ENCODE results near the gene FOXA3. TPM values are rescaled to one million over a fixed set of nuclear protein-coding genes. Genes with fewer than 3 reads are reported as not detected.
A peak's percentile ranks its signal among the peaks of the same experiment; 100 is the strongest.

The FOXA3 gene
- total and polyA plus RNA-seq, 2 donors (not counting 3 experiments of a cell fraction or from before 2014, with no cell fraction given), result 0.06 TPM; not detected in 1

DNA sequence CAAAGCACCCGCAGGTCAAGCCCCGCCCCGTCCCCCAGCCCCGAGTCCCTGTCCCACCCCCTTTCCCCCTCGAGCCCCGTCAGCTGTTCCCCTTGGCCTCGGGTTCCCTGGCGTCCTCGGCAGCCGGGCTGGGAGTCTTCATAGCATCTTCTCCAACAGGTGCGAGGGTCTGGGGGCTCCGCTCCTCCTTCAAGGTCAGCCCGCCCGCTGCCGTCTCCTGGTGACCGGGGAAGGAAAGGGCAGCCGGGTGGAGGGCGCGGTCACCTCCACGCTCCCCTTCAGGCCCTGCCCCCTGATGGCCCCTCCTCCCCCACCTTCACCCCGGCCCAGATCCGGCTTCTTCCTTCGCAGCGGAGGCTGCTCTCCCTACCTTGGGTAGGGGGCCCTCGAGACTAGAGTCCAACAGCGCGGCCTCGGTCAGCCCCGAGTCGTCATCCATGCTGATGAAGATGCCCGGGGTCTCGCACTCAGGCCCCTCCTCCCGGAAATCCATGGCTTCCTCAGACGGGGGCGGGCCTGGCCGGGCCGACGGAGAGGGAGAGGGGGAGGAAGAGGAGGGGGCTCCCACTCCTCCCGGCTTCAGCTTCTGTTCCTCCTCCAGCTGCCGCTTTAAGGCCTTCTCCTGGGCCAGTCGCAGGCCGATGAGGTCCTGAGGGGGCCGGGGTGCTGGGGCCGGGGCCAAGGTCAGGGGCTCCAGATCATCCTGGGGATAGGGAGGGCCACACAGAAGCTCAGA, 48.5 kb upstream of the FOXA3 start:
- no peak overlapping the region for H3K27ac ChIP-seq (ENCODE audit: insufficient read depth, low read depth, low read length)
- intact Hi-C loops (cut with micrococcal nuclease) (loop anchor here (5.0 kb wide), 1 partner anchor 182 kb away; the partner anchor contains the start of gene CCDC61), dilution Hi-C loops (cut with MboI; ENCODE audit: extremely low pct_ligation_motif_present, low sequenced_read_pairs) (no loop called here)
- POLR2A ChIA-PET, result interaction anchor here (0.6 kb wide), 1 partner anchor 9 kb away, joined by 11 read pairs; no protein-coding TSS in a partner anchor
- DNase-seq (ENCODE audit: low read depth, low spot score), result peak; percentile 44
- BruUV-seq (replicated peaks), result TSS peak; percentile 29
- H3K4me2 ChIP-seq (ENCODE audit: insufficient read depth, low read length), result peak overlapping the region; percentile 19
- H3K9me3 ChIP-seq (replicated peaks; ENCODE audit: control insufficient read depth, insufficient read depth, low read length), result no peaks in the 10 kb centered on the region
- H3K9ac ChIP-seq (replicated peaks; ENCODE audit: extremely low read depth, insufficient read depth, low read length), result no peak overlapping the region
- H3K79me2 ChIP-seq (ENCODE audit: control insufficient read depth, insufficient read depth, low read length), result no peaks in the 10 kb centered on the region
- FAIRE-seq, result peak; percentile 76
- H4K20me1 ChIP-seq (replicated peaks; ENCODE audit: control insufficient read depth, extremely low read depth, insufficient read depth, low read length), result no peaks in the 10 kb centered on the region
- H2AFZ ChIP-seq (ENCODE audit: low read depth, low read length), result peak overlapping the region; percentile 29
- H3K4me1 ChIP-seq (ENCODE audit: control insufficient read depth, extremely low read depth, insufficient read depth, low read length), result peaks cover 20% of the 10 kb centered on the region
- no peaks in the 10 kb centered on the region for H3K9me1 ChIP-seq (replicated peaks; ENCODE audit: control insufficient read depth, extremely low read depth, insufficient read depth, low read length)
- H3K27me3 ChIP-seq (ENCODE audit: control insufficient read depth in 2 of 2, insufficient read depth in 2 of 2, low read length in 2 of 2), result no peaks in the 10 kb centered on the region
- TF ChIP-seq POLR2AphosphoS5 (IDR thresholded peaks at IDR 0.05; ENCODE audit: insufficient read depth, low read depth, low read length) (peak; percentile 46), FOS (IDR thresholded peaks at IDR 0.05; ENCODE audit: borderline replicate concordance, insufficient read depth, low read length) (no peak), EZH2 (IDR thresholded peaks at IDR 0.05; ENCODE audit: borderline replicate concordance, low read depth, low read length, severe bottlenecking) (no peak)
- TF ChIP-seq, protein P1, sequence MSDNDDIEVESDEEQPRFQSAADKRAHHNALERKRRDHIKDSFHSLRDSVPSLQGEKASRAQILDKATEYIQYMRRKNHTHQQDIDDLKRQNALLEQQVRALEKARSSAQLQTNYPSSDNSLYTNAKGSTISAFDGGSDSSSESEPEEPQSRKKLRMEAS (IDR thresholded peaks at IDR 0.05; ENCODE audit: insufficient read depth, insufficient read length), result no peak
- TF ChIP-seq, protein P2, sequence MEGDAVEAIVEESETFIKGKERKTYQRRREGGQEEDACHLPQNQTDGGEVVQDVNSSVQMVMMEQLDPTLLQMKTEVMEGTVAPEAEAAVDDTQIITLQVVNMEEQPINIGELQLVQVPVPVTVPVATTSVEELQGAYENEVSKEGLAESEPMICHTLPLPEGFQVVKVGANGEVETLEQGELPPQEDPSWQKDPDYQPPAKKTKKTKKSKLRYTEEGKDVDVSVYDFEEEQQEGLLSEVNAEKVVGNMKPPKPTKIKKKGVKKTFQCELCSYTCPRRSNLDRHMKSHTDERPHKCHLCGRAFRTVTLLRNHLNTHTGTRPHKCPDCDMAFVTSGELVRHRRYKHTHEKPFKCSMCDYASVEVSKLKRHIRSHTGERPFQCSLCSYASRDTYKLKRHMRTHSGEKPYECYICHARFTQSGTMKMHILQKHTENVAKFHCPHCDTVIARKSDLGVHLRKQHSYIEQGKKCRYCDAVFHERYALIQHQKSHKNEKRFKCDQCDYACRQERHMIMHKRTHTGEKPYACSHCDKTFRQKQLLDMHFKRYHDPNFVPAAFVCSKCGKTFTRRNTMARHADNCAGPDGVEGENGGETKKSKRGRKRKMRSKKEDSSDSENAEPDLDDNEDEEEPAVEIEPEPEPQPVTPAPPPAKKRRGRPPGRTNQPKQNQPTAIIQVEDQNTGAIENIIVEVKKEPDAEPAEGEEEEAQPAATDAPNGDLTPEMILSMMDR (IDR thresholded peaks at IDR 0.05; ENCODE audit: extremely low read depth in 1 of 2, insufficient read depth in 1 of 2, low read depth in 1 of 2, low read length in 2 of 2), result no peak
- CTCF ChIA-PET, result interaction anchor here (1.2 to 2.6 kb wide), 7 partner anchors 15 to 262 kb away, joined by 3 to 38 read pairs (median 9); partner anchors contain the start of genes DMWD and SIX5
- peaks cover 3 to 5% of the 10 kb centered on the region in 2 experiments for H3K36me3 ChIP-seq (ENCODE audit: control insufficient read depth in 2 of 2, extremely low read depth in 1 of 2, insufficient read depth in 2 of 2, low read length in 2 of 2)
- peak overlapping the region; percentile 23 to 60 (median 35) for H3K4me3 ChIP-seq (replicated peaks in 1 of 3; ENCODE audit: insufficient read depth in 1 of 3, low read depth in 1 of 3, low read length in 3 of 3)
